Measurements from ENCODE around the gene RAB33B. TPM values are rescaled to one million over a fixed set of nuclear protein-coding genes. Genes with fewer than 3 reads are reported as not detected.

Gene RAB33B
- total and polyA plus RNA-seq, 2 of the 8 experiments (the other 6 are each of a cell fraction or from before 2014, with no cell fraction given), result 4.2 to 8.7 TPM

DNA sequence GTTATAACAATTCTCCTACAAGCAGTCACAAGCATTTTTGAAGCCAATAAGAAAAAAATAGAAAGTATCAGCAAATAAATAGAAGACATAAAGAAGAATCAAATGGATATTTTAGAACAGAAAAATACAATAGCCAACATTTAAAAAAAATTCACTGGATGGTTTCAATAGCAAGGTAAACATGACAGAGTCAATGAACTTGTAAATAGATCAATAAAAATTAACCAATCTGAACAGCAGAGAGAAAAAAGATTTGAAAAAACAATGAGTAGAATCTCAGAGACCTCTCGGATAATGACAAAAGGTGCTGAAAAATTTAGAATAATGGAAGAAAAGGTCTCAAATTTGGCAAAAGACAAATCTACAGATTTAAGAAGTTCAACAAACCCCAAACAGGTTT lies 33.3 kb upstream of the RAB33B start:
- Histone ChIP-seq H3K27ac (ENCODE audit: low read depth, low read length) (no peak overlapping the region), H3K23ac (ENCODE audit: insufficient read length) (no peak overlapping the region), H3K4ac (replicated peaks; ENCODE audit: insufficient read length, low read depth, low read length) (no peak overlapping the region), H2AK5ac (ENCODE audit: low read depth, low read length) (no peak overlapping the region), H3K56ac (replicated peaks; ENCODE audit: insufficient read length, low read depth, low read length) (no peak overlapping the region), H3K79me1 (ENCODE audit: low read depth, low read length) (no peaks in the 10 kb centered on the region; the same call in 1 of the 2 replicates), H3K23me2 (ENCODE audit: low read depth, low read length) (no peaks in the 10 kb centered on the region), H4K20me1 (replicated peaks in 1 of 2; ENCODE audit: control insufficient read depth in 1 of 2, insufficient read depth in 2 of 2, low read length in 2 of 2) (peaks cover 0 to 1% of the 10 kb centered on the region in 2 experiments), H2BK20ac (ENCODE audit: low read length) (no peak overlapping the region), H3K4me2 (ENCODE audit: insufficient read depth in 1 of 2, low read depth in 2 of 2, low read length in 2 of 2) (no peak overlapping the region), H2AFZ (ENCODE audit: low read length) (no peak overlapping the region), H3K18ac (ENCODE audit: extremely low read depth, low read length) (no peak overlapping the region), H3K27me3 (replicated peaks in 1 of 4; ENCODE audit: control insufficient read depth in 3 of 4, extremely low read depth in 1 of 4, insufficient read depth in 3 of 4, low read length in 3 of 4) (no peaks in the 10 kb centered on the region), H2BK5ac (ENCODE audit: low read depth, low read length) (no peak overlapping the region), H3K9me3 (ENCODE audit: insufficient read depth in 2 of 2, low read depth in 1 of 2, low read length in 1 of 2) (no peaks in the 10 kb centered on the region), H3K4me3 (ENCODE audit: extremely low read depth in 1 of 4, insufficient read depth in 2 of 4, low read depth in 3 of 4, low read length in 4 of 4) (no peak overlapping the region), H4K5ac (ENCODE audit: insufficient read length, low read depth, low read length) (no peak overlapping the region), H2BK120ac (replicated peaks; ENCODE audit: low read depth, low read length) (no peak overlapping the region), H2BK15ac (ENCODE audit: low read length) (no peak overlapping the region), H3K9ac (replicated peaks in 1 of 4; ENCODE audit: extremely low read depth in 1 of 4, low read depth in 3 of 4, low read length in 3 of 4) (no peak overlapping the region), H4K8ac (ENCODE audit: extremely low read depth, insufficient read depth, low read length) (no peak overlapping the region), H3K4me1 (replicated peaks in 1 of 4; ENCODE audit: control insufficient read depth in 3 of 4, insufficient read depth in 4 of 4, low read length in 3 of 4) (no peaks in the 10 kb centered on the region), H4K91ac (replicated peaks; ENCODE audit: insufficient read length, low read length) (no peak overlapping the region), H3K79me2 (ENCODE audit: control insufficient read depth in 1 of 2, insufficient read depth in 2 of 2, low read length in 2 of 2) (no peaks in the 10 kb centered on the region), H2BK12ac (ENCODE audit: low read depth, low read length) (no peak overlapping the region), H3K36me3 (ENCODE audit: control insufficient read depth in 2 of 4, insufficient read depth in 4 of 4, low read length in 3 of 4) (no peaks in the 10 kb centered on the region), H3K14ac (ENCODE audit: insufficient read length) (no peak overlapping the region)
- DNase-seq (ENCODE audit: low read depth in 1 of 2, low spot score in 2 of 2) (no peak), FAIRE-seq (no peak)
- ChIA-PET CTCF (ENCODE audit: partially characterized antibody) (interaction anchor here (0.7 to 0.9 kb wide), 2 partner anchors 7 to 140 kb away, joined by 3 read pairs; no protein-coding TSS in a partner anchor), POLR2A (ENCODE audit: partially characterized antibody) (no interaction called here)
- WGBS, 2 experiments (ENCODE audit: extremely low coverage in 1 of 2, insufficient coverage in 1 of 2, insufficient read length in 1 of 2, insufficient replicate concordance in 2 of 2, low coverage in 1 of 2, low lambda C conversion rate in 2 of 2, missing lambda C conversion rate in 1 of 2), result 95% methylated on average over 1 of the region's 1 CpG; no CpG with 5 or more reads in 1 of the 2 experiments
